Sigmoid colon (tissue), 4 donors: Measurements from ENCODE around the gene TMEM37.

ENCODE experiments used
- CTCF ChIP-seq, 4 experiments: fragments of 450-650 bp in 3 of 4; fragments of 200-600 bp in 1 of 4; IDR thresholded peaks; one replicate each; pipeline ENCODE4 v1.5.1; 2016 to 2019; ENCODE audit warnings: antibody characterized with exemption in 4 of 4, mild to moderate bottlenecking in 3 of 4, moderate library complexity in 2 of 4
- EP300 ChIP-seq, 4 donors: sonication (generic); formaldehyde crosslinking; IDR thresholded peaks; one replicate each; pipeline ENCODE4 v1.6.1; 2017; ENCODE audit warnings: antibody characterized with exemption in 4 of 4
- POLR2A ChIP-seq, 2 donors: fragments of 450-650 bp; IDR thresholded peaks; one replicate each; pipeline ENCODE4 v1.6.1; 2016; ENCODE audit warnings: antibody characterized with exemption in 2 of 2, mild to moderate bottlenecking in 2 of 2, moderate library complexity in 2 of 2
- POLR2AphosphoS5 ChIP-seq, 4 donors: sonication (generic); formaldehyde crosslinking; IDR thresholded peaks; one replicate each; pipeline ENCODE4 v1.6.1; 2017; ENCODE audit warnings: antibody characterized with exemption in 4 of 4

- no peak for TF ChIP-seq CTCF (IDR thresholded peaks at IDR 0.05)
- TF ChIP-seq POLR2A (IDR thresholded peaks at IDR 0.05) = no peak
- TF ChIP-seq POLR2AphosphoS5 (IDR thresholded peaks at IDR 0.05) = no peak
- TF ChIP-seq EP300 (IDR thresholded peaks at IDR 0.05) = no peak
Measured at GRCh38 chr2:119419065-119419464, 12.6 kb upstream of the TMEM37 start.
